Liver (tissue), 9 donors: ENCODE results near the gene CAPZB. TPM values are rescaled to one million over a fixed set of nuclear protein-coding genes. Genes with fewer than 3 reads are reported as not detected.

Experiments
- DNase-seq: peaks from one replicate; pipeline ENCODE4 v3.0.0-alpha.2; 2017; ENCODE audit warnings: low spot score
- H3K27ac ChIP-seq, 2 donors: one replicate each; pipeline ENCODE4 v1.7.0; 2013; ENCODE audit warnings: inconsistent platforms in 2 of 2, low read length in 2 of 2, control low read depth in 1 of 2, low read depth in 1 of 2, mild to moderate bottlenecking in 1 of 2
- H3K27me3 ChIP-seq, 4 donors: one replicate each; pipeline versions ENCODE4 v1.6.1 to v1.7.0; 2013; ENCODE audit warnings: low read length in 3 of 4, inconsistent platforms in 1 of 4, mild to moderate bottlenecking in 1 of 4, moderate library complexity in 1 of 4; ENCODE audit not compliant: control insufficient read depth in 4 of 4, insufficient read depth in 4 of 4
- H3K36me3 ChIP-seq, 4 donors: one replicate each; pipeline versions ENCODE4 v1.6.1 to v1.7.0; 2013; ENCODE audit warnings: low read length in 3 of 4, mild to moderate bottlenecking in 3 of 4, low read depth in 1 of 4, moderate library complexity in 1 of 4; ENCODE audit not compliant: control insufficient read depth in 4 of 4, insufficient read depth in 3 of 4
- H3K4me1 ChIP-seq, 4 donors: one replicate each; pipeline versions ENCODE4 v1.6.1 to v1.7.0; 2013; ENCODE audit warnings: low read length in 3 of 4, mild to moderate bottlenecking in 3 of 4, moderate library complexity in 1 of 4; ENCODE audit not compliant: control insufficient read depth in 4 of 4, insufficient read depth in 4 of 4
- H3K4me3 ChIP-seq, 3 donors: one replicate each; pipeline versions ENCODE4 v1.6.1 to v1.7.0; 2013; ENCODE audit warnings: low read length in 3 of 3, control low read depth in 1 of 3, low read depth in 1 of 3, mild to moderate bottlenecking in 1 of 3
- H3K9ac ChIP-seq, 2 donors: one replicate each; pipeline ENCODE4 v1.7.0; 2013; ENCODE audit warnings: low read length in 2 of 2, mild to moderate bottlenecking in 2 of 2, moderate library complexity in 2 of 2, control low read depth in 1 of 2, low read depth in 1 of 2
- H3K9me3 ChIP-seq, 4 donors: one replicate each; pipeline versions ENCODE4 v1.6.1 to v1.7.0; 2013; ENCODE audit warnings: low read length in 3 of 4; ENCODE audit not compliant: control insufficient read depth in 4 of 4
- ATF3 ChIP-seq: IDR thresholded peaks from 2 replicates; pipeline ENCODE4 v1.6.1; 2016; ENCODE audit warnings: antibody characterized with exemption
- CTCF ChIP-seq: fragments of 150-350 bp; IDR thresholded peaks from 2 replicates; pipeline ENCODE4 v1.5.1; 2017; ENCODE audit warnings: improper control_type of control experiment, low read depth, low read length; ENCODE audit not compliant: missing input control
- GABPA ChIP-seq, 2 donors: IDR thresholded peaks in 1 of 2; conservative IDR thresholded peaks in 1 of 2; 2 replicates each; pipeline ENCODE4 v1.6.1; 2016; ENCODE audit warnings: antibody characterized with exemption in 2 of 2, mild to moderate bottlenecking in 1 of 2, moderate library complexity in 1 of 2
- JUND ChIP-seq, 2 donors: IDR thresholded peaks; 2 replicates each; pipeline ENCODE4 v1.6.1; 2016; ENCODE audit warnings: antibody characterized with exemption in 2 of 2
- NR2F2 ChIP-seq: IDR thresholded peaks from 2 replicates; pipeline ENCODE4 v1.6.1; 2016; ENCODE audit warnings: antibody characterized with exemption
- RAD21 ChIP-seq, 2 donors: IDR thresholded peaks; 2 replicates each; pipeline ENCODE4 v1.6.1; 2016; ENCODE audit warnings: antibody characterized with exemption in 2 of 2, mild to moderate bottlenecking in 2 of 2
- REST ChIP-seq: IDR thresholded peaks from 2 replicates; pipeline ENCODE4 v1.6.1; 2016; ENCODE audit warnings: antibody characterized with exemption, mild to moderate bottlenecking
- RXRA ChIP-seq, 2 donors: IDR thresholded peaks; 2 replicates each; pipeline ENCODE4 v1.6.1; 2017 to 2018; ENCODE audit warnings: antibody characterized with exemption in 2 of 2, mild to moderate bottlenecking in 1 of 2
- SP1 ChIP-seq: IDR thresholded peaks from 2 replicates; pipeline ENCODE4 v1.6.1; 2018; ENCODE audit warnings: antibody characterized with exemption, mild to moderate bottlenecking
- YY1 ChIP-seq: IDR thresholded peaks from 2 replicates; pipeline ENCODE4 v1.6.1; 2016; ENCODE audit warnings: antibody characterized with exemption, mild to moderate bottlenecking
- ZBTB33 ChIP-seq: IDR thresholded peaks from 2 replicates; pipeline ENCODE4 v1.6.1; 2016; ENCODE audit warnings: antibody characterized with exemption
- WGBS: extraction: QIAGEN DNeasy Blood & Tissue Kit; methylation state at CpG from one replicate; pipeline ENCODE4 v1.1.7; 2013; 5-methylcytosine and 5-hydroxymethylcytosine counted together
- polyA plus RNA-seq, 2 donors: library from polyadenylated mRNA; stranded (reverse) in 1 of 2; unstranded in 1 of 2; fragments of 200-250 nt in 1 of 2; fragments of >200 nt in 1 of 2; fragmentation: Nextera tagmentation in 1 of 2; extraction: Ambion mirVana in 1 of 2; gene quantifications; one replicate each; pipeline versions ENCODE4 v1.2.1 to v1.2.3, GENCODE V29; 2013 to 2015
- total RNA-seq, 2 donors: library from RNA; depleted of rRNA; stranded (reverse); fragments of >200 nt; gene quantifications; one replicate each; pipeline ENCODE4 v1.2.3, GENCODE V29; 2014
- TF ChIP-seq, protein P1 (sequence below): IDR thresholded peaks from 2 replicates; pipeline ENCODE4 v1.6.1; 2016; ENCODE audit warnings: antibody characterized with exemption
- donor health status: healthy.
- donor health status: healthy.
- donor health status: healthy.
- donor health status: healthy.
- donor health status: healthy.

The CAPZB gene
- total and polyA plus RNA-seq, 4 donors = 38.3 to 98.9 (median 51.1) TPM

DNA sequence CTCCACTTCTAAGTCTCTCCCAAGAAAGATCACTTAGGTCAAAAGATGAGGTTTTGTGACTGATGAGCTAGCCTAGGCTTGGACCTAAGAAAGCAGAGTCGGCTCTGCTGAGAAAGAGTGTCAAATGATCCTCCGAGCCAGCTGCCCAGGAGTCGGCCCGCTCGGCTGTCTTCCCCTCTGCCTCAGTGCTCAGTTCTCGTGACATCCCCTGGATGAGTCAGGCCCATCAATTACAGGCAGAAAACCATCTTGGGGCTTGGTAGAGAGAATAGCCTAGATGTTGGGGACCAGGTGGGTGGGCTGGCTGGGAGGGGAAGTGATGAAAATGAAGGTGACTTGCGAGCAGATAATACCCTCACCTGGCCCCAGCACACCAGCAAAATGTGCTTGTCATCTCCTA, 112.7 kb downstream of the CAPZB start:
- Histone ChIP-seq H3K9ac (no peak overlapping the region), H3K4me3 (no peak overlapping the region), H3K4me1 (peaks cover 0 to 11% (median 4%) of the 10 kb centered on the region in 4 donors), H3K36me3 (peaks cover 0 to 46% (median 13%) of the 10 kb centered on the region in 4 donors), H3K27me3 (no peaks in the 10 kb centered on the region), H3K27ac (no peak overlapping the region), H3K9me3 (no peaks in the 10 kb centered on the region)
- 95% methylated on average over 7 of the region's 7 CpGs for WGBS
- no peak for TF ChIP-seq SP1
- no peak for TF ChIP-seq ZBTB33
- TF ChIP-seq CTCF = no peak
- TF ChIP-seq, protein P1, sequence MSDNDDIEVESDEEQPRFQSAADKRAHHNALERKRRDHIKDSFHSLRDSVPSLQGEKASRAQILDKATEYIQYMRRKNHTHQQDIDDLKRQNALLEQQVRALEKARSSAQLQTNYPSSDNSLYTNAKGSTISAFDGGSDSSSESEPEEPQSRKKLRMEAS = no peak
- TF ChIP-seq ATF3 = no peak
- TF ChIP-seq RXRA (IDR thresholded peaks at IDR 0.05) = no peak
- DNase-seq = no peak

GRCh38 chr1:19372136-19372514, 113.2 kb downstream of the CAPZB start:
- Histone ChIP-seq H3K4me3 (no peak overlapping the region), H3K9ac (no peak overlapping the region), H3K27ac (no peak overlapping the region), H3K36me3 (peaks cover 0 to 41% (median 11%) of the 10 kb centered on the region in 4 donors), H3K27me3 (no peaks in the 10 kb centered on the region), H3K9me3 (no peaks in the 10 kb centered on the region), H3K4me1 (peaks cover 0 to 11% (median 5%) of the 10 kb centered on the region in 4 donors)
- DNase-seq = no peak
- 95% methylated on average over 5 of the region's 5 CpGs for WGBS
- TF ChIP-seq YY1 (no peak), RAD21 (IDR thresholded peaks at IDR 0.05) (no peak), JUND (IDR thresholded peaks at IDR 0.05) (no peak), NR2F2 (no peak), SP1 (no peak), GABPA (IDR thresholded peaks at IDR 0.05 in 1 of 2, conservative IDR thresholded peaks at IDR 0.05 in 1 of 2) (no peak), REST (no peak)
- TF ChIP-seq, protein P1 = no peak
